NCI-H1694 treated with DMSO at 0.1 percent for 48 hours (cell line): ENCODE data around the gene LMO3.

Experiments used
- DNase-seq: peaks from one replicate; lab custom pipeline; 2025; lab: John Stamatoyannopoulos, UW

Gene LMO3

GRCh38 chr12:16606117-16606200, at the start of gene LMO3:
LMO3 (minus strand) TSS chr12:16606162; CDS start chr12:16600860, 5,302 bp downstream.
- DNase-seq, result no peak

- DNase-seq, result no peak
These were observed 30.6 kb upstream of the LMO3 start for GRCh38 chr12:16636435-16637055.

GRCh38 chr12:16634786-16635185, 28.8 kb upstream of the LMO3 start:
- DNase-seq, result no peak

- no peak for DNase-seq
These were observed 21.0 kb upstream of the LMO3 start for GRCh38 chr12:16626991-16627390.

GRCh38 chr12:16622338-16622737, 16.4 kb upstream of the LMO3 start:
- no peak for DNase-seq

GRCh38 chr12:16619537-16619936, 13.6 kb upstream of the LMO3 start:
- no peak for DNase-seq

- no peak for DNase-seq
These were observed 12.3 kb upstream of the LMO3 start for GRCh38 chr12:16618256-16618655.

- DNase-seq, result no peak
These were observed 7.2 kb upstream of the LMO3 start for GRCh38 chr12:16613199-16613598.

- DNase-seq, result no peak
These were observed 6.7 kb upstream of the LMO3 start for GRCh38 chr12:16612647-16613046.

- DNase-seq, result no peak
These were observed 5.2 kb upstream of the LMO3 start for GRCh38 chr12:16611146-16611545.

- DNase-seq, result no peak
These were observed 4.8 kb upstream of the LMO3 start for GRCh38 chr12:16610743-16611142.

- no peak for DNase-seq
These were observed 4.1 kb upstream of the LMO3 start for GRCh38 chr12:16610001-16610585.

GRCh38 chr12:16608946-16609539, 3.1 kb upstream of the LMO3 start:
- peak; percentile 62 for DNase-seq

- peak; percentile 86 for DNase-seq
These were observed 2.2 kb upstream of the LMO3 start for GRCh38 chr12:16607906-16608775.

- DNase-seq, result peak; percentile 51
These were observed 1.0 kb upstream of the LMO3 start for GRCh38 chr12:16606991-16607390.

- DNase-seq, result peak; percentile 75
These were observed 363 bp upstream of the LMO3 start for GRCh38 chr12:16606201-16606849.

- peak; percentile 75 for DNase-seq
These were observed 283 bp downstream of the LMO3 start for GRCh38 chr12:16605642-16606116.

GRCh38 chr12:16604596-16605252, 1.2 kb downstream of the LMO3 start:
- peak; percentile 66 for DNase-seq

- peak; percentile 61 for DNase-seq
These were observed 1.9 kb downstream of the LMO3 start for GRCh38 chr12:16603916-16604575.

- DNase-seq, result no peak
These were observed 2.6 kb downstream of the LMO3 start for GRCh38 chr12:16603260-16603915.

- peak; percentile 37 for DNase-seq
These were observed 3.5 kb downstream of the LMO3 start for GRCh38 chr12:16602412-16602811.
